ENCODE measurements around the gene YJEFN3.

YJEFN3 gene

DNA sequence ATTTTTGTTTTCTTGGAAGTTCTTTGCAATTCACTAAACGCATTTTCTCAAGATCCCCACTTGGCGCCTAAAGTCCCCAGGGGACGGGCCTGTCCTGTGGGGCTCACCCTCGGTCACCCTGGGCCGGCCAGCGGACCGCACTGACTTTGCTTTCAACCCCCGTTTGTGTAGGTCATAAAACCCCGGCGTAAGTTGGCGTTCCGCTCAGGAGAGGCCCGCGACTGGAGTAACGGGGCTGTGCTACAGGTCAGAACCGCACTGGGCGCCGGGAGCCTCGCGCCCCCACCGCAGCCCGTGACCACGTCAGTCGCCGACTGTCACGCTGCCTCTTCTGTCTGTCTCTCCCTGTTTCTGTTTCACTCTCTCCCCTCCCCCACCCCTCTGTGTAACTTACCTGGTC, 26.9 kb upstream of the YJEFN3 start:
- no peaks in the 10 kb centered on the region for H3K4me1 ChIP-seq (ENCODE audit: insufficient read depth, low read length)

DNA sequence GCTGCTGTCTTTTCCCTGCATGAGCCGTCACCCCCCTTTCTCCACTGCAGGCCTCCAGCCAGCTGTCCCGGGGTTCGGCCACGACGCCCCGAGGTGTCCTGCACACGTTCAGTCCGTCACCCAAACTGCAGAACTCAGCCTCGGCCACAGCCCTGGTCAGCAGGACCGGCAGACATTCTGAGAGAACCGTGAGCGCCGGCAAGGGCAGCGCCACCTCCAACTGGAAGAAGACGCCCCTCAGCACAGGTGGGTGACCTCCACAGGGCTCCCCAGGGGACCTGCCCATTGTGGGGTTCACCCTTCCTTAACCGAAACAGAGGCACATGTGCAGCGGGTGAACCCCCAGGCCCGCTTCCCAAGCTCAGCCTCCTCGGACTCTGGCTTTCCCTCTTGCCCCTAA, 26.4 kb upstream of the YJEFN3 start:
- H3K9me3 ChIP-seq (ENCODE audit: insufficient read depth, low read depth, low read length), result no peaks in the 10 kb centered on the region
- peaks cover 99% of the 10 kb centered on the region for H3K36me3 ChIP-seq (ENCODE audit: insufficient read depth, low read depth, low read length)
- H3K27ac ChIP-seq (ENCODE audit: low read length), result no peak overlapping the region
- no peak overlapping the region for H3K4me3 ChIP-seq (ENCODE audit: low read length)
- H3K27me3 ChIP-seq (ENCODE audit: insufficient read depth, low read length), result no peaks in the 10 kb centered on the region
- no peak overlapping the region for H3K9ac ChIP-seq (ENCODE audit: low read depth, low read length)
- H3K4me1 ChIP-seq (ENCODE audit: insufficient read depth, low read length), result no peaks in the 10 kb centered on the region

More for the DNA sequence above, 26.9 kb upstream of the YJEFN3 start:
- no peaks in the 10 kb centered on the region for H3K9me3 ChIP-seq (ENCODE audit: insufficient read depth, low read depth, low read length)
- no peak overlapping the region for H3K4me3 ChIP-seq (ENCODE audit: low read length)
- H3K36me3 ChIP-seq (ENCODE audit: insufficient read depth, low read depth, low read length), result peaks cover 99% of the 10 kb centered on the region
- no peak overlapping the region for H3K9ac ChIP-seq (ENCODE audit: low read depth, low read length)
- no peak overlapping the region for H3K27ac ChIP-seq (ENCODE audit: low read length)
- H3K27me3 ChIP-seq (ENCODE audit: insufficient read depth, low read length), result no peaks in the 10 kb centered on the region

DNA sequence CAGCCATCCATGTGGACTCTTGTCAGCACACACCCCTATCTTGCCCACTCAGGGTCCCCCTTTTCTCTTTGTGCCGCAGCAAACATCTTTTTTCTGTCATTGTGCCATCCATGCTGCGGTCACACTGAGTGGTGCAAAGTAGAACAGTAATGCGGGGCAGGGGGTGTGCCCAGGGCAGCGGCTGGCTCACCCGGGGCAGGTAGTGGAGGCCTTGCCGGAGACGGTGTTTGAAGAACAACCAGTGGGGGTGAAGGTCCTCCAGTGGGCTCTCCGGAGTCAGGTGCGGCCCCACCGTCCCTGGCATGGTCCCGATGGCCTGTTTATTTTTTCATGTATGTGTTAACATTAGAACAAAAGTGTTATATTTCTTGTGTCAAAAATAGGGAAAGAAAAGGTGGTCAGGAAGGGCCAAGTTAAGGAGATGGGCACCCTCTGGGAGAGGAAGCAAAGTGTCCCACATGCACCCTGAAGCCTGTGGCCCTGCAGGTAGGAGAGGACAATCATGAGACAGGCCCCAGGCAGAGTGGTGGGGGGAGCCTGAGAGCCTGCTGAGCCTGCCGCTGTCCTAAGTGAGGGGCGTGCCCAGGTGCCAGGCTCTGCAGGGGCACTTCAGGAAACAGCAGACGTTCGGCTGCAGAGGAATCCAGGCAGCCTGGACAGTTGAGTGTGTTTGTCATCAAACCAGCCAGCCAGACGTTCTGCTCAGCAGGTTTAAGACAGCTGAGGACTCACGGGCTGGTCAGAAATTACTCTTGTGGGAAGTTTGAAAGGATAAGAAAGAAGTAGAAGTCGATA, 25.7 kb upstream of the YJEFN3 start:
- no peaks in the 10 kb centered on the region for H3K27me3 ChIP-seq (ENCODE audit: insufficient read depth, low read length)
- H3K27ac ChIP-seq (ENCODE audit: low read length), result no peak overlapping the region
- no peaks in the 10 kb centered on the region for H3K9me3 ChIP-seq (ENCODE audit: insufficient read depth, low read depth, low read length)
- no peak overlapping the region for H3K4me3 ChIP-seq (ENCODE audit: low read length)
- no peaks in the 10 kb centered on the region for H3K4me1 ChIP-seq (ENCODE audit: insufficient read depth, low read length)
- peaks cover 100% of the 10 kb centered on the region for H3K36me3 ChIP-seq (ENCODE audit: insufficient read depth, low read depth, low read length)
- no peak overlapping the region for H3K9ac ChIP-seq (ENCODE audit: low read depth, low read length)

DNA sequence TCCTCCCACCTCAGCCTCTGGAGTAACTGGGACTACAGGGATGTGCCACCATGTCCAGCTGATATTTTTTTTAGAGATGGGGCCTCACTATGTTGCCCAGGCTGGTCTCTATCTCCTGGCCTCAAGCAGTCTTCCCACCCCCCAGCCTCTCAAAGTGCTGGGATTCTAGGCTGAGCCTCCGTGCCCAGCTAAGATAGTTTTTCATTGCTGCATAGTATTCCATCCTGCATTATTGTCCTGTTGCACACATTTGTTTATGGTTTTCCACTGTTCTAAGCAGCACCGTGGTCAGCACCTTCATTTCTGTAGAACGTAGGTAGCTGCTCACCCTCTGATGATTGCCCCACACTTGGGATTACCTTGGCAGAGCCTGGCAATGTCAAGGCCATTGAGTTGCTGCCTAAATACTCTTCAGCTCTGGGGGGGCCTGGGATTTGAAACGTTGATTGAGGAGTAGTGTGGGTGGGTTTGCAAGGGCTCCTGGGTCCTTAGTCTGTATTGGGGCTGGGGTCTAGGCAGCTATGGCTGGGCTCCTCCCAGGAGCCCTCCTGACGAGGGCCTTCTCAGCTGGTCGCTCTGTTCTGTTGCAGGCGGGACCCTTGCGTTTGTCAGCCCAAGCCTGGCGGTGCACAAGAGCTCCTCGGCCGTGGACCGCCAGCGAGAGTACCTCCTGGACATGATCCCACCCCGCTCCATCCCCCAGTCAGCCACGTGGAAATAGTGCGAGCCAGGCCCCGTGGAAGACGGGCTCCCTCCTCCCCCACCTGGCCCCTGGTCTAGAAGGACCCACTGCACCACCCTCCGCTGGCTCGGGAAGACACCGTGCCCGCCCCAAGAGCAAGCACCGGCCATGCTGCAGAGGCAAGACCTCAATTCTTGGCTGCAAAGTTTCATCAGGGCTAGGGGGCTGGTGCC, 23.7 kb upstream of the YJEFN3 start:
- Histone ChIP-seq H3K9ac (ENCODE audit: low read depth, low read length) (no peak overlapping the region), H3K27me3 (ENCODE audit: insufficient read depth, low read length) (no peaks in the 10 kb centered on the region), H3K9me3 (ENCODE audit: insufficient read depth, low read depth, low read length) (no peaks in the 10 kb centered on the region), H3K4me1 (ENCODE audit: insufficient read depth, low read length) (no peaks in the 10 kb centered on the region), H3K36me3 (ENCODE audit: insufficient read depth, low read depth, low read length) (peaks cover 80% of the 10 kb centered on the region), H3K4me3 (ENCODE audit: low read length) (no peak overlapping the region), H3K27ac (ENCODE audit: low read length) (no peak overlapping the region)

DNA sequence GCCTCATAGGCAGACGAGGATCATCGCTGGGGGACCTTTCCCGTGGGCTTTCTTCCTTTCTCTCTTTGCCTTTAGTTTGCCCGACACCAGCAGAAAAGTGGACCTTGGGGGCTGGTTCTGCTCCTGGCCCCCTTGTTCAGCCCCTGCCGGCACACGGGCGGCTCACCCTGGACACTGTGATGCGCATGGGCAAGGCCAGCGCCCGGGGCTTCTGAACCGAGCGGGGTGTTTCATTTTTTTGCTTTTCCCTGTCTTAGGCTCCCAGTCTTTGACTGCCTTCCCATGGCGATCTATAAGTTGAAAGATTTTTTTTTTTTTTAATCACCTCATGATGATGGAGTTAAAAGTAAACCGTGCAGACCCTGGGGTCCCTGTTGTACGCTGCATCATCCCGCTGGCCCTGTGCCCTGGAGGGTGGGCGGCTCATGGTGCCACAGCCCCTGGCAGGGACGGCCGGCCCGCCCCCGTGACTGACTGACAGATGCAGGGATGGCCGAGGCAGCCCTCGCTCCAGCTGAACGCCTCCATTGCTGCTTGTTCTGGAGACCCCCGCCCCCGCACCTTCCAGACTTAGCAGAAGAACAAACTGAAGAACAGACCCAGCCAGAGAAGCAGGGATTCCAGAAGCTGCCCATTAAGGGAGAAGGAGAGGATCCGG, 22.9 kb upstream of the YJEFN3 start:
- H3K4me3 ChIP-seq (ENCODE audit: low read length), result no peak overlapping the region
- H3K27ac ChIP-seq (ENCODE audit: low read length), result no peak overlapping the region
- H3K9me3 ChIP-seq (ENCODE audit: insufficient read depth, low read depth, low read length), result no peaks in the 10 kb centered on the region
- no peaks in the 10 kb centered on the region for H3K4me1 ChIP-seq (ENCODE audit: insufficient read depth, low read length)
- H3K36me3 ChIP-seq (ENCODE audit: insufficient read depth, low read depth, low read length), result peaks cover 72% of the 10 kb centered on the region
- H3K9ac ChIP-seq (ENCODE audit: low read depth, low read length), result no peak overlapping the region
- no peaks in the 10 kb centered on the region for H3K27me3 ChIP-seq (ENCODE audit: insufficient read depth, low read length)

DNA sequence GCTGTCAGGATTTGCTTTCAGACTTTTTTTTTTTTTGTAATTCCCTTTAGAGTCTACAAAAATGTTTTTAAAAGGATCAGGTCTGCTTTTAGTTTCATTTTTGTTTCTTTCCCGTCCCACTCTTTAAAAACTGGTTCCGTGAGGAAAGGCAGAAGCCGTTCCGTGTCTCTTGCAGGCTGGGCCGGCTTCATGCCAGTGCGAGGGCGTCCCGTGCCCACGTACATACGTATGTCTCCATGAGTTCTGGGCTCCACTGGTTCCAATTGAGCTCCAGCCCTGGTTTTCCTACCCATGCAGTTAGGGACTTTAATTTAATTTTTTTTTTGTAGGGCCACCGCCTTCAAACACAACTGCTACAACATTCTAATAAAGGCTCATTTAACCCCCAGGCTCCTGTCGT, 22.1 kb upstream of the YJEFN3 start:
- Histone ChIP-seq H3K27me3 (ENCODE audit: insufficient read depth, low read length) (no peaks in the 10 kb centered on the region), H3K4me1 (ENCODE audit: insufficient read depth, low read length) (no peaks in the 10 kb centered on the region), H3K9me3 (ENCODE audit: insufficient read depth, low read depth, low read length) (no peaks in the 10 kb centered on the region), H3K27ac (ENCODE audit: low read length) (no peak overlapping the region), H3K9ac (ENCODE audit: low read depth, low read length) (no peak overlapping the region), H3K36me3 (ENCODE audit: insufficient read depth, low read depth, low read length) (peaks cover 64% of the 10 kb centered on the region), H3K4me3 (ENCODE audit: low read length) (no peak overlapping the region)

DNA sequence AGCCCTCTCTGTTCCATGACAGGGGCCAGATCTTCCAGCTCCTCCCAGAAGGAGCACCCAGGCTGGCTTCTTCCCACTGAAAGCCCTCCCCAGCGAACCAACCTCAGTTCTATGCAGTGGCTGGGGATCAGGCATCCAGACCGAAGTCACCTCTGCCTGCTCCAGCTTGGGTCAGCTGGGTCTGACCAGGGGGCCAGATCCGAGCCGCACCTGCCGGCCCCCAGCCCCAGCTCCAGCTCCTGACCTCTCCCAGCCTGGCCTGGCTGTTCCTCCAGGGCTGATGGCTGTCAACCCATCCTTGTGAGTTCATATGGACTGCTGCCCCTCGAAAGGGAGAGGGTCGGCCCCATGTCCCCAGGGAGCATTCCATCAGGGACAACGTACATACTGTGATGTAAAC, 21.4 kb upstream of the YJEFN3 start:
- H3K4me1 ChIP-seq (ENCODE audit: insufficient read depth, low read length), result no peaks in the 10 kb centered on the region
- no peaks in the 10 kb centered on the region for H3K27me3 ChIP-seq (ENCODE audit: insufficient read depth, low read length)
- peaks cover 56% of the 10 kb centered on the region for H3K36me3 ChIP-seq (ENCODE audit: insufficient read depth, low read depth, low read length)

DNA sequence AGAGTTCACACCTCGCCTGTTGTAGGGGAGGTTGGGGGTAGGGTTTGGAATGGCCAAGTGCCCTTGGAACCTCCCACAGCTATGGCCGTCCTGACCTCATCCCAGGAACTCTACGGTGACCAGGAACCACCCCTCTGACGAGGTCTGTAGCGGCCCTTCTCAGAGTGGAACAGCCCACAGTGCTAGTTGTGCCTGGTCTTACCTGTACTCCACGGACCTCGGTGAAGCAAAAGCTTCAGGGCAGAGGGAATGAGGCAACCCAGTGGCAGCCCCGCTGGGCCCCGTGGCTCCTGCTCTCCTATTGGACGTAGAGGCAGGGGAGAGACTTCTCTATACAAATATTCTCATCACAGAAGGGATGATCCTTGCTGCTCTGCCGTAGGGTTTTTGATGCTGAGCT, 20.5 kb upstream of the YJEFN3 start:
- Histone ChIP-seq H3K9ac (ENCODE audit: low read depth, low read length) (no peak overlapping the region), H3K27ac (ENCODE audit: low read length) (no peak overlapping the region), H3K9me3 (ENCODE audit: insufficient read depth, low read depth, low read length) (no peaks in the 10 kb centered on the region), H3K4me3 (ENCODE audit: low read length) (no peak overlapping the region), H3K36me3 (ENCODE audit: insufficient read depth, low read depth, low read length) (peaks cover 48% of the 10 kb centered on the region), H3K27me3 (ENCODE audit: insufficient read depth, low read length) (no peaks in the 10 kb centered on the region), H3K4me1 (ENCODE audit: insufficient read depth, low read length) (no peaks in the 10 kb centered on the region)

More for the DNA sequence above, 21.4 kb upstream of the YJEFN3 start:
- H3K9ac ChIP-seq (ENCODE audit: low read depth, low read length), result no peak overlapping the region
- no peak overlapping the region for H3K4me3 ChIP-seq (ENCODE audit: low read length)
- H3K9me3 ChIP-seq (ENCODE audit: insufficient read depth, low read depth, low read length), result no peaks in the 10 kb centered on the region
- H3K27ac ChIP-seq (ENCODE audit: low read length), result no peak overlapping the region

DNA sequence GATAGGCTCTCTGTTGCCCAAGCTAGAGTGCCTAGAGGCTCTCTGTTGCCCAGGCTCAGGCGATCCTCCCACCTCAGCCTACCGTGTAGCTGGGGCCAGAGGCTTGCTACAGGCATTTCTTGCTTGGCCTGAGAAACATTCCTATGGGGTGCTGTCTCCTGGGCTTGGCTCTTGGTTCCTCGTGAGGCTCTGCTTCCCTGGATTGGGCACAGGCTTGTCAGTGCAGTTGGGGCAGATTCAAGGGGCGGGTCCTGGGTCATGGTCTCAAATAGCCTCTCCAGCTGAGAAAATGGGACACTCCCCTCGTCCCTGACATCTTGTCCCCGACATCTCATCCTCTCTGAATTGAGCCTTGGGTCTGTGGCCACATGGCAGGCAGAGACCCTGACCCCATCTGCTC, 18.3 kb upstream of the YJEFN3 start:
- Histone ChIP-seq H3K36me3 (ENCODE audit: insufficient read depth, low read depth, low read length) (peaks cover 25% of the 10 kb centered on the region), H3K27me3 (ENCODE audit: insufficient read depth, low read length) (no peaks in the 10 kb centered on the region), H3K4me1 (ENCODE audit: insufficient read depth, low read length) (no peaks in the 10 kb centered on the region), H3K27ac (ENCODE audit: low read length) (no peak overlapping the region), H3K9ac (ENCODE audit: low read depth, low read length) (no peak overlapping the region), H3K4me3 (ENCODE audit: low read length) (no peak overlapping the region), H3K9me3 (ENCODE audit: insufficient read depth, low read depth, low read length) (no peaks in the 10 kb centered on the region)

DNA sequence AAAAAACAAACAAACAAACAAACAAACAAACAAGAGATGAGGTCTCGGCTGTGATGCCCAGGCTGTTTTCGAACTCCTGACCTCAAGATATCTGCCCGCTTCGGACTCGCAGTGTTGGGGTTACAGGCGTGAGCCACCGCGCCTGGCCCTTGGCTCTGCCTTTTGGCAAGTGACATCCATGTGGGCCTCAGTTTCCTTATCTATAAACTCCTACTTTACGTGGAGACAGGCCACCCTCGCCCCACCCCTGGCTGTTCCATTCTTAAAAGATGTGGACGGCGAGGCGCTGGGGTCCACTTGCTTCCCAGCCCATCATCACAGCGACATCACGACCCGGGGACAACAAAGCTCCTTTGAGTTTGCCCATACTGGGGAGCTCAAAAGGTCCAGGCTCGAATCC, 15.0 kb upstream of the YJEFN3 start:
- Histone ChIP-seq H3K27ac (ENCODE audit: low read length) (no peak overlapping the region), H3K9ac (ENCODE audit: low read depth, low read length) (no peak overlapping the region), H3K36me3 (ENCODE audit: insufficient read depth, low read depth, low read length) (no peaks in the 10 kb centered on the region), H3K4me3 (ENCODE audit: low read length) (no peak overlapping the region), H3K9me3 (ENCODE audit: insufficient read depth, low read depth, low read length) (no peaks in the 10 kb centered on the region), H3K27me3 (ENCODE audit: insufficient read depth, low read length) (no peaks in the 10 kb centered on the region), H3K4me1 (ENCODE audit: insufficient read depth, low read length) (no peaks in the 10 kb centered on the region)

DNA sequence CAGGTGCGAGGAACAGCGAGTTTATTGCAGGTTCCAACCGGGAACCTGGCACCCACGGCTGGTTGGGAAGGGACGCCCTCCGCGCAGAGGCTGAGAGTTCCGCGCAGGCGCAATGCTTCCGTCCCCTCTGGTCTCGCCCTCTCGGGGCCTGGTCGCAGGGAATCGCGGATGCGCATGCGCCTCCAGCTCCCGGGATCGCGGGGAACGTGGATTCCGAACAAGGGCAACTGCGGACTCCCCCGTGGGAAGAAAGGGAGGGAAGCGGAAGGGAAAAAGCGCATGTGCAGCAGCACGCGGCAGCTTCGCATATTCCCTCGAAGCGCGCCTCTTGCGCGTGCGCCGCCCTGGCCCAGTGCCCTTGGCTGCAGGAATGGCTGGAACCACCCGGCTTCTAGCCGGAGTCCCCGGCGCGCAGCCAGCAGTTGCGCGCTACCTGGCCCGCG, 14.5 kb upstream of the YJEFN3 start:
- Histone ChIP-seq H3K36me3 (ENCODE audit: insufficient read depth, low read depth, low read length) (peaks cover 2% of the 10 kb centered on the region), H3K27me3 (ENCODE audit: insufficient read depth, low read length) (no peaks in the 10 kb centered on the region), H3K4me3 (ENCODE audit: low read length) (no peak overlapping the region), H3K9me3 (ENCODE audit: insufficient read depth, low read depth, low read length) (no peaks in the 10 kb centered on the region), H3K9ac (ENCODE audit: low read depth, low read length) (no peak overlapping the region), H3K27ac (ENCODE audit: low read length) (no peak overlapping the region), H3K4me1 (ENCODE audit: insufficient read depth, low read length) (no peaks in the 10 kb centered on the region)
